Activated naive CD8-positive, alpha-beta T cell treated with anti-CD3 and anti-CD28 coated beads, Interleukin-2, amount 50 U/mL, for 16 hours (primary cell): ENCODE results near the gene SLC29A2.
"Not testable (repeated sequence)": the region's sequence is repeated elsewhere in the genome, so short reads cannot be mapped to it uniquely, and the experiment has no call there.

Source experiments
- DNase-seq: peaks from one replicate; pipeline ENCODE4 v3.0.0-alpha.2; 2020; ENCODE audit warnings: low read depth, low spot score

Gene SLC29A2

GRCh38 chr11:66384316-66384715 lies 12.8 kb upstream of the SLC29A2 start:
- not testable (repeated sequence) for DNase-seq

GRCh38 chr11:66380264-66380663 lies 8.7 kb upstream of the SLC29A2 start:
- not testable (repeated sequence) for DNase-seq

GRCh38 chr11:66373690-66374287 lies 2.2 kb upstream of the SLC29A2 start:
- not testable (repeated sequence) for DNase-seq

GRCh38 chr11:66373265-66373664 lies 1.7 kb upstream of the SLC29A2 start:
- DNase-seq = no peak

- no peak for DNase-seq
Observed at GRCh38 chr11:66369073-66369894, 2.3 kb downstream of the SLC29A2 start.

GRCh38 chr11:66368484-66368883 lies 3.1 kb downstream of the SLC29A2 start:
- DNase-seq = no peak

GRCh38 chr11:66367561-66368312 lies 3.8 kb downstream of the SLC29A2 start:
- no peak for DNase-seq

GRCh38 chr11:66366844-66367477 lies 4.6 kb downstream of the SLC29A2 start:
- no peak for DNase-seq

GRCh38 chr11:66365711-66366619 lies 5.6 kb downstream of the SLC29A2 start:
- DNase-seq = no peak

- no peak for DNase-seq
Observed at GRCh38 chr11:66365166-66365565, 6.4 kb downstream of the SLC29A2 start.

GRCh38 chr11:66363805-66364535 lies 7.6 kb downstream of the SLC29A2 start:
- DNase-seq = peak; percentile 48

- DNase-seq = no peak
Observed at GRCh38 chr11:66363187-66363601, 8.4 kb downstream of the SLC29A2 start.

- no peak for DNase-seq
Observed at GRCh38 chr11:66362481-66363147, 8.9 kb downstream of the SLC29A2 start.

GRCh38 chr11:66361502-66361941 lies 10.0 kb downstream of the SLC29A2 start:
- no peak for DNase-seq

GRCh38 chr11:66360406-66361073 lies 11.0 kb downstream of the SLC29A2 start:
- DNase-seq = no peak

- DNase-seq = no peak
Observed at GRCh38 chr11:66359662-66360087, 11.9 kb downstream of the SLC29A2 start.

GRCh38 chr11:66350560-66351235 lies 20.9 kb downstream of the SLC29A2 start:
- DNase-seq = not testable (repeated sequence)

GRCh38 chr11:66349084-66349386 lies 22.5 kb downstream of the SLC29A2 start:
- DNase-seq = no peak
